HTERT RPE-1 (cell line): ENCODE data around the gene CPT1C.

Experiments
- in situ Hi-C: fragments of 300-500 bp; cut with MboI; formaldehyde crosslinking; loops from 4 replicates; pipeline ENCODE4 v1.14.3; 2020; ENCODE audit warnings: low sequenced_read_pairs

CPT1C gene

GRCh38 chr19:49660338-49660961, 30.5 kb upstream of the CPT1C start:
- in situ Hi-C loops: no loop called here

- in situ Hi-C loops: no loop called here
These were observed 28.9 kb upstream of the CPT1C start for GRCh38 chr19:49662011-49662410.

DNA sequence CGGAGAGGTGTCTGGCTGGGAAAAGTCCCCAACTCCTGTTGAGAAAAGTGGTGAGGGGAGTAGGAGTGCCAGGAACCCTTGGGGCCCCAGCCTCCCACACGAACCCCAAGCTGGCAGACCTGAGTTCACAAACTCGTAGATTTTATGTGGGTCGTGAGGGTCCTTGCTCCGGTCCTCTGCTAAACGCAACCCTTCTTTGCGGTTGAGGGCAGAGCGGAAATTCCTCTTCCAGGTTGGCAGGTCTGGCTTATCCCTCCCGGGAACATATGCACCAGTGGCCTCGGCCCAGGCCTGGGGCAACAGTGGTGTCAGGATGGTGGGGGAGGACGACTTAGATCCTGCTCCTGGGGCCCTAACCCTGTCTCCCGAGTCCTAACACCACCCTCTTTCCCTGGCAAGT, 27.7 kb upstream of the CPT1C start:
- in situ Hi-C loops: no loop called here

DNA sequence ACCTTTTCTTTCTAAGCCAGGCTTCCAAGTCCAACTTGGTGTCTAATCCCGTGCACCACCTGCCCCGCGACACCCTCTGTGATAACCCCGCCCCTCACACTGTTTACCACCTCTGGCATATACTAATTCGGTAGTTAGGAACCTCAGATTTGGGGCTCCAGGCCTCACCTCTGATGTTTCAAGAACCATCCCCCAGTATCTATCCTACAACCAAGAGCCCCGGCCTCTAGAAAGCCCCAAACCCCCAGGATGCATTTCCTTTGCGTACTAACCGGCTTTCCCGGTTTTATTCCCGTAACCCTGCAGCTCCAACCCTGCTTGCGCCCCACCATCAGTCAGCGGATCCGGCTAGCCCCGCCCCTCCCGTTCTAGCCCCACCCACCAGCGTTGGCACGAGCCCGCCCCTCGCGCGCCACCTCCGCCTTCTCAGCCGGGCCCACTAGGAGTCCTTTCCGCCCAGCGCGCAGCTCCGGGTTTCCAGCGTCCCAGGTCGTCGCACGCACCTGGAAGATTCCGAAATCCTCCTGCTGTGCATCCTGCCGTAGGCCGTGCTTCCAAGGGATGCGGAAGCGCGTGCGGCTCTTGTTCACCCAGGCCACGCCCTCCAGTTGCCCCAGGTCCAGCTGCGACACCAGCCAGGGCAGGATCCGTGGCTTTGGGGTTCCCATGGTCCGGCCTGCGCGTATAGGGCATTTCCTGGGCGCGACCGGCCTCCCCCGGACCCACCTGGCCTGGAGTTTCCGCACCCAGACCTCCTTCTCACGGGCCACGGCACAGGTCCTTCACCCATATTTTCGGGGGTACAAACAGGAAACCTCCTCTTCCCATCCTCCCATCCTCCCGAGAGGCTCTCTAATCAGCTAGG, 26.5 kb upstream of the CPT1C start:
- in situ Hi-C loops: no loop called here

DNA sequence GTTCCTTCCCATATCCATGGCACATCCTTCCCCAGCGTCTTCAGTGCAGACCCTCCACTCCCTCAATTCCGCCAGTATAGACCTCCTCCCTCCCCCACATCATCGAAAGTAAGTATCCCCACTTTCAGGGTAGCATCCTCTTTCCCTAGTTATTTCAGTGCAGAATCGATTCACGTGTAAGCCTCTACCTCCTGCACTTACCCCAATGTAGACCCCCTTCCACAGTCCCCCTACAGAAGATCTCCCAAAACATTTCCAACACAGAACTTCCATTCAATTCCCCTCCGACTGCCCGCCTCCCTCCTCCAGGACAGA, 25.9 kb upstream of the CPT1C start:
- in situ Hi-C loops: no loop called here

DNA sequence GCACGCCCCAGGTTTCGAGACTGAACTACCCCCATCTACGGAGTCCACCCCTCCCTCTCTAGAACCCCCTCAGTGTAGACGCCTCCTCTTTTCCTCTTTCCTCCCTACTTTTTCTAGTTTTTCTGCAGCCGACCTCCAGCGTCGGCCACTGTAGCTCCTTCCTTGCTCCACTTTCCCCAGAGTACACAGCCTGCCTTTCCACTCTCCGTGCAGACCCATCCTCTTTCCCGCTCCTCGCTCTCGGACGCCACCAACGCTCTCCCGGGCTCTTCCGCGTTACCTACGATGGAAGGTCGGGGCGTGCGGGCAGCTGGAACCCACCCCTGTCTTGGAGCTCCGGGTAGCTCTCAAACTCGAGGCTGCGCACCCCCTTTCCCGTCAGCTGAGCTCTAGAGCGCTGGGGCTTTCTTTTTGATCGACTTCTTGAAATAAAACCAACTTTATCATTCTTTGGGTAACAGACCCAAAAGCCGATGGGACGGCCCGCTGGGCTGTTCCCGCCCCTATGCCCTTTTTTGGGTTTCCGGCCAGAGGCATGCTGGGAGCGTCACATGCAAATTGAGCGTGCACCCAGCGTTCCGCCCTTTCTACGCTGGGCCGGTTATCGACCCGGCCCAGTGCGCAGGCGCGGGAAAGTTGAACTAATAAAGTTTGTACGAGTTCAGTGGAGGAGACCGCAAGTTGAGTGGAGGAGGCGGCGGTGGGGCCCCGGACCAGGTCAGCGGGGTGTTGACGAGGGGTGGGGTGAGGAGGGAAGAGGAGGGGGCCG, 25.4 kb upstream of the CPT1C start, which contains the start of the genes BCL2L12 and IRF3:
Gene BCL2L12, plus strand, starts transcription at position 583 of the 769 bp plus-strand sequence. CDS start 760 bp downstream, outside the sequence.
Gene IRF3, minus strand, starts transcription at position 507 of the 769 bp plus-strand sequence. CDS start 1,019 bp downstream, outside the sequence.
- in situ Hi-C loops: no loop called here

DNA sequence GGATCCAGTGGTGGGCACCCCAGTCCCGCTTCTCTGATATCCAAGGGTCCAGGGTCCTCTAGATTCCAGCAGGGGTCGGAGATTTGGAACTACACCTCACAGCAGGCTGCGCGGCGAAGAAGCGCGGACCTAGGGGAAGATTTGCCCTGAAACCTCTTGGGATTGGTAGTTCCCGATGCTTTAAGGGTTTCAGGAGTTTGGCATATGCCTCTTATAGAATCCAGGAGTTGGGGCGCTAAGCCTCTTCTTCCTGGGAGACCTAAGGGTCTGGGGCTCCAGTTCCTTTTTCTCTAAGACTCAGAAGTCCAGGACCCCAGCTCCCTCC, 24.8 kb upstream of the CPT1C start:
- in situ Hi-C loops: no loop called here

DNA sequence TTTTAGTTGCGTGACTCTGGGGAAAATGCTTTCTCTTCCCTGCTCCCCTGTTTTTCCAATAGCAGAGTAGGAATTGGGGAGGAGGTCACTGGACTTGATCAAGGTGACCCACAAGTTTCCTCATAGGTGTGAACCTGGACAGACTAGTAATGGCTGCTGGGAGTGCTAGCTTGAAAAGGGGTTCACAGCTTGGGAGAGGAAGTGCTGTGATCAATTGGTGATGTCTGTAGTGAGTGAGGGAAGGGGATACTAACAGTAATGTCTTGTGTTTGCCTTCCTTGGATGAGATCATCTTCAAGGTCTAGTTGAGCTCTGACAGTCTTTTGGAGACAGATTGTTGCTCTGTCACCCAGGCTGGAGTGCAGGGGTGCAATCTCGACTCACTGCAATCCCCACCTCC, 23.4 kb upstream of the CPT1C start:
- in situ Hi-C loops: no loop called here

DNA sequence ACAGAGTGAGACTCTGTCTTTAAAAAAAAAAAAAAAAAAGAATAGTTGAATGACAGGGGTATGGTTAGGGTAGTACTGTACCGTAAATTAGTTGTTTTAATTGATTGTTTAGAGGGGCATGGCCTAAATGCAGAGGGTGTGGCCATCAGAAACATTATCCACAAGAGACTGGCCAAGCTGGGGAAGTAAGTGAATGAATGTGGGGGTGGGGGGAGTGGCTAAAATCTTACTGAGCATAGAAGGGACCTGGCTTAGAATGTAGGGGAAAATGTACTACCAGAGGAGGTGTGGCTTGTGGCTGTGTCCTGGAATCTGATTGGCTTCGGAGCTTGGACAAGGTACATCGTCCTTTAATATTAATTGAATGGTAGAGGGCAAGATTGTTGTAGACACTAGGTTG, 21.4 kb upstream of the CPT1C start:
- in situ Hi-C loops: no loop called here

- in situ Hi-C loops: no loop called here
These were observed 18.6 kb upstream of the CPT1C start for GRCh38 chr19:49672131-49672919.

- in situ Hi-C loops: no loop called here
These were observed 14.7 kb upstream of the CPT1C start for GRCh38 chr19:49676136-49676783.

- in situ Hi-C loops: no loop called here
These were observed 14.1 kb upstream of the CPT1C start for GRCh38 chr19:49676784-49677230.

DNA sequence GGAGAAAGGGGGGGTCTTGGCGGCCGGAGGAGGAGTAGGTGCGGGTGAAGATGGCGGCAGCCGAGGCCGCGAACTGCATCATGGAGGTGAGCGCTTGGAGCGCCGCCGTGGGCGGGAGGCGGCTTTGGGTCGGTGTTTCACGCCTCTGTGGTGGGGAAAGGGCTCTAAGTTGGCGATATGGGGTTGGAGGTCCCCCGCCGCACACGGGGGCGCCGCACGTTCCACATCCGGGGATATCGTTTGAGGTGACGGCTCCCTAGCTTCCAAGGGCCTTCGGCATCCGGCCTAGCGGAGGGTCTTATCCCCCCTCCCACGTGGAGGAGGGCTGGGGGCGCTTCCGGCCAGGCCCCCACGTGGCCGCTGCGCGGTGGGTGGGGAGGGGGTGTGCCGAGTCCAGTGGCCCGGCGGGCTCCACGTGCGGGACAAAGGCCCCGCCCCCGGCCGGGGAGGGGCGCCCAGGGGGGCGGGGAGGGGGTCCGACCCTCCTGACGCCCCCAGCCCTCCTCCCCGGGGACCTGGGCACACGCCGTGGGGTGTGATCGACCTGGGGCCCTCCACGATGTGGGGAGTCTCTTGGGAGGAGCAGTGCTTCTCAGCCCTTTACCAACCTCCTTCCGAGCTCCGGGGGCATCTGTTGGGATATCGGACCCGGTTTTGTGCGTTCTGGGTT, 13.6 kb upstream of the CPT1C start, which contains the start of gene PRMT1:
Gene PRMT1, plus strand, starts transcription at position 41 of the 670 bp plus-strand sequence. Its CDS starts 10 bp downstream, at position 51.
- in situ Hi-C loops: no loop called here

DNA sequence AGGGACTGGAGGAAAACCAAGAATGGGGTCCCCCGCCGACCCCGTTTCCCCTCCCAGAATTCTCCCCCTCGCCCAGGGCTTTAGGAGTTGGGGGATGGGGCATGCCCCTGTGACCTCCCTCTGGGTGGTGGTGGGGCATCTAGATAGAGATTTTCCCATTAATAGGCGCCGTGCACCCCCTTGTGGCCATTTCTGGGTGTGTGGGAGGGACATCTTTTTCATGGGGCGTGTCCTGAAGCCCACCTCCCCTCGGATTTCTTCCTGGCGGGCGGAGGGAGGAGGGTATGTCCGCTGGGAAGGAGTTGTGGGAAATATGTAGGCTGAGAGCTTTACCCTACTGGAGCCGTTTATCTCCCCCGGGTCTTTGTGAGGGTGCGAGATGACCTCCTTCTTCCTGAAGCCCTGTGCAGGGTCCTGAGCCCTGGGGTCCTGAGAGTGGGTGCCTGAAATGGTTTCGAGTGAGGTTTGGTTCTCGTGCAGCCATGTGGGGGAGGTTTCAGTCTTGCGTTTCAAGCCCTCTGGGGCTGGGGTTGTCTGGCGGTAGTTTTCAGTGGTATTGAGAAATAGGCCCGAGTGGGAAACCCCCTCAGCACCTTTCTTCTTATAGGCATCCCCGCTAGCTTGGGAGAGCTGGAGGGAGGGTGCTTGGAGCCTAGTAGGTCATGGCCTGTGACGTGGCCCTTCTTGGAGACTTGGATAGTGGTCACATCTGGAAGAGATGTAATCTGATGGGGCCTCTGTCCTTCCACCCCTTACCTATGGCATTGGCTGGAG, 12.8 kb upstream of the CPT1C start:
- in situ Hi-C loops: no loop called here

- in situ Hi-C loops: no loop called here
These were observed 11.7 kb upstream of the CPT1C start for GRCh38 chr19:49678985-49679770.

DNA sequence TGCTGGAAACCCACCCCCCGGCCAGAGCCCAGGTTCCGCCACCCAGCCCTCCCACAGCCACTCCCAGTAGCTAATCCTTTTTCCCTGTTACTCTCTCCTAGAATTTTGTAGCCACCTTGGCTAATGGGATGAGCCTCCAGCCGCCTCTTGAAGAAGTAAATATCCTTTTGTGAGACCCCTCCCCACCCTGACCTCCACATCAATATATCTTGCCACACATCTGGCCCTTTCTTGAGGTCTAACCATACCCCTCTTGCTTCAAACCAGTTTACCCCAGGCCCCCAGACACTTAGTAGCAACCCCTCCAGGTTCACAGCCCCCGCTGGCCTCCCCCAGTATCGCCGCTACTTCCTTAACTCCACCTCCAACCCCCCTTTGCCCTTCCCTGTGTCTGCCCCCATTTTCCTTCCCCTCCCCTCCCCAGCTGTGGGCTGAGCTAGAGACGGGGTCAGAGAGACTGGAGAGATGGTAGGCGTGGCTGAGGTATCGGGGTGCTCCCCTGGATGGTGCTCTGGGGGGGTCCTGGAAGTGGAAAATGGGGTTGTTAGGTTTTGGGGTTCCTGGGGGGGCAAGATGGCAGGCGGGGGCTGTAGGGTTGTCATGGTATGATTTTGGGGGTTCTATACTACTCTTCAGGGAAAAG, 11.0 kb upstream of the CPT1C start:
- in situ Hi-C loops: no loop called here

DNA sequence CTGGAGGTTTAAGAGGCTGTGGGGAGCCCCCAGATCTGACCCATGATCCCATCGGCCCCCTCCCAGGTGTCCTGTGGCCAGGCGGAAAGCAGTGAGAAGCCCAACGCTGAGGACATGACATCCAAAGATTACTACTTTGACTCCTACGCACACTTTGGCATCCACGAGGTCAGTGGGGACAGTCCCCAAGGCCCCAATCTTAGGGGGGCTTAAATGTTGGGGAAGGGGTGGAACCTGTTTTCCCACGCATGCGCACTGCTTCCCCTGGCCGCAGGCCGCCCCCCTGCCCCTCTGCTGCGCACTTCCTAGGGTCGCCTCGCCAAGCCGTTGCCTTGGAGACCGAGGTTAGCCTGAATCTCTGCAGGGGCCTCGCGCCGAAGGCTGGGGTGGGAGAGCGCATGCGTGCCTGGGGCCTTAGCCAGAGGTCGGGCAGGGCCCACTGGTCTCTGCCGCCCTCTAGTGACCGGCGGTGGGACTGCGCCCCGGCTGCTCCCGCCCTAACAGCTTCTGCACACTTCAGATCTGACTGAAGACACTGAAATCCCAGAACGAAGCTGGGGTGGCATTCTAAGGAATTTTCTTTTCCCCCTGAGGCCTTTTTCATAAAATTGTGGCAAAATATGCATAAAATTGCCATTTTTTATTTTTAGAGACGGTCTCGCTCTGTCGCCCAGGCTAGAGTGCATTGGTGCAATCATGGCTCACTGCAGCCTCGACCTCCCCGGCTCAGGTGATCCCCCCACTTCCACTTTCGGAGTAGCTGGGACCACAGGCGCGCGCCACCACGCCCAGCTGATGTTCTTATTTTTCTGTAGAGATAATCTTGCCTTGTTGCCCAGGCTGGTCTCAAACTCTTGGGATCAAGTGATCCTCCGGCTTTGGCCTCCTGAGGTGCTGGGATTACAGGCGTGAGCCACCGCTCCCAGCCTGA, 10.2 kb upstream of the CPT1C start:
- in situ Hi-C loops: no loop called here
